ENCODE data around the gene CARS1.
A peak's percentile ranks its signal among the peaks of the same experiment; 100 is the strongest.
"Not testable (repeated sequence)": the region's sequence is repeated elsewhere in the genome, so short reads cannot be mapped to it uniquely, and the experiment has no call there.

CARS1 gene

DNA sequence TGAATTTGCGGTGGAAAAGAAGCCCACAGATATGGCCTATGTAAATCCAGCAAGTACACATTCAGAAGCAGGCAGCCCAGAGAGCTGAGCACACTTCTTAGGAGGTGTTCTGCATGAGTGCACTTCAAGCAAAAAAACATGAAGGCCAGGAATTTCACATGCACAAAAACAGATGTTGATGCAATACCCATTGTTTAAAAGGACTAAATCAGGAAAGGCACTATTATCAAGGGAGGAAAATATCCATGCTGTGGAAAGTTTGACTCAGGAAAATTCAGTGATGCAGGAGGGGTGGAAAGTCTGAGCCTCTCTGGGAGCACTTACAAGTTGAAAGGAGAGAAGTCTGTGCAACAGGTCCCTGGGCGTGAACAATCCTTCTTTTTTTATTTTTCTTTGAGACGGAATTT lies 15.8 kb upstream of the CARS1 start:
- Mint-ChIP-seq H3K9me3 (no peaks in the 10 kb centered on the region), H3K27me3 (ENCODE audit: low read depth) (no peaks in the 10 kb centered on the region), H3K4me3 (no peak overlapping the region), H3K4me1 (peaks cover 6% of the 10 kb centered on the region), H3K36me3 (ENCODE audit: low read depth) (no peaks in the 10 kb centered on the region), H3K27ac (peak overlapping the region; percentile 62 to 75 (median 72))
- TF ChIP-seq CTCF (IDR thresholded peaks at IDR 0.05; ENCODE audit: unreplicated experiment in 3 of 3) = no peak

- H3K9me3 Mint-ChIP-seq = no peaks in the 10 kb centered on the region
- no peak for TF ChIP-seq CTCF (IDR thresholded peaks at IDR 0.05; ENCODE audit: unreplicated experiment in 3 of 3)
- peaks cover 4% of the 10 kb centered on the region for H3K27me3 Mint-ChIP-seq (ENCODE audit: low read depth)
- peaks cover 6% of the 10 kb centered on the region for H3K4me1 Mint-ChIP-seq
- no peak overlapping the region for H3K27ac Mint-ChIP-seq
- H3K4me3 Mint-ChIP-seq = no peak overlapping the region
- no peaks in the 10 kb centered on the region for H3K36me3 Mint-ChIP-seq (ENCODE audit: low read depth)
Observed at GRCh38 chr11:3069425-3069824, 12.2 kb upstream of the CARS1 start.

GRCh38 chr11:3066308-3066707 lies 9.1 kb upstream of the CARS1 start:
- not testable (repeated sequence) for H3K27ac Mint-ChIP-seq; H3K4me3 Mint-ChIP-seq; H3K4me1 Mint-ChIP-seq; H3K9me3 Mint-ChIP-seq; H3K27me3 Mint-ChIP-seq (ENCODE audit: low read depth); H3K36me3 Mint-ChIP-seq (ENCODE audit: low read depth)

- not testable (repeated sequence) for H3K27me3 Mint-ChIP-seq (ENCODE audit: low read depth); H3K36me3 Mint-ChIP-seq (ENCODE audit: low read depth); H3K4me1 Mint-ChIP-seq; H3K4me3 Mint-ChIP-seq; H3K9me3 Mint-ChIP-seq; H3K27ac Mint-ChIP-seq
Observed at GRCh38 chr11:3064709-3065108, 7.5 kb upstream of the CARS1 start.

DNA sequence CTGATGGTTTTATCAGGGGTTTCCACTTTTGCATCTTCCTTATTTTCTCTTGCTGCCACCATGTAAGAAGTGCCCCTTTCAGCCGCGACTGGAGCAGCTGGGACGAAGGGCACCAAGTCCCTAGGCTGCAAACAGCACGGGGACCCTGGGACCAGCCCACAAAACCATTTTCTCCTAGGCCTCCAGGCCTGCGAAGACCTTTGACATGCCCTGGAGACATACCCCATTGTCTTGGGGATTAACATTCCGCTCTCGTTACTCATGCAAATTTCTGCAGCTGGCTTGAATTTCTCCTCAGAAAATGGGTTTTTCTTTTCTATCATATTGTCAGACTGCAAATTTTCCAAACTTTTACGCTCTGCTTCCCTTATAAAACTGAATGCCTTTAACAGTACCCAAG lies 6.7 kb upstream of the CARS1 start:
- H3K27me3 Mint-ChIP-seq (ENCODE audit: low read depth); H3K4me3 Mint-ChIP-seq; H3K27ac Mint-ChIP-seq; H3K9me3 Mint-ChIP-seq; H3K4me1 Mint-ChIP-seq; H3K36me3 Mint-ChIP-seq (ENCODE audit: low read depth): not testable (repeated sequence)

- H3K27me3 Mint-ChIP-seq (ENCODE audit: low read depth); H3K27ac Mint-ChIP-seq; H3K4me1 Mint-ChIP-seq; H3K36me3 Mint-ChIP-seq (ENCODE audit: low read depth); H3K4me3 Mint-ChIP-seq; H3K9me3 Mint-ChIP-seq: not testable (repeated sequence)
Observed at GRCh38 chr11:3063432-3063831, 6.2 kb upstream of the CARS1 start.

GRCh38 chr11:3060436-3061025 lies 3.3 kb upstream of the CARS1 start:
- Mint-ChIP-seq H3K36me3 (ENCODE audit: low read depth) (no peaks in the 10 kb centered on the region), H3K4me1 (peaks cover 4% of the 10 kb centered on the region)

More at GRCh38 chr11:3060436-3061025, 3.3 kb upstream of the CARS1 start:
- Mint-ChIP-seq H3K9me3 (no peaks in the 10 kb centered on the region), H3K27ac (no peak overlapping the region), H3K4me3 (no peak overlapping the region), H3K27me3 (ENCODE audit: low read depth) (peaks cover 3% of the 10 kb centered on the region)
- TF ChIP-seq CTCF (IDR thresholded peaks at IDR 0.05; ENCODE audit: unreplicated experiment in 3 of 3) = no peak
